Tibial nerve (tissue), 4 donors: ENCODE data around the gene OSTM1. TPM values are rescaled to one million over a fixed set of nuclear protein-coding genes. Genes with fewer than 3 reads are reported as not detected.
A peak's percentile ranks its signal among the peaks of the same experiment; 100 is the strongest.
"Not testable (repeated sequence)": the region's sequence is repeated elsewhere in the genome, so short reads cannot be mapped to it uniquely, and the experiment has no call there.

Experiments used
- DNase-seq, 2 donors: peaks; one replicate each; pipeline ENCODE4 v3.0.0-alpha.2; 2019; ENCODE audit warnings: low spot score in 2 of 2
- H3K27ac ChIP-seq, 4 donors: fragments of 200-600 bp; sonication (generic) in 3 of 4; one replicate each; pipeline ENCODE4 v1.5.1; 2017 to 2019; ENCODE audit warnings: mild to moderate bottlenecking in 1 of 4
- H3K27me3 ChIP-seq, 2 donors: fragments of 200-600 bp; sonication (generic) in 1 of 2; one replicate each; pipeline versions ENCODE4 v1.5.1 to v1.6.0; 2017 to 2019
- H3K36me3 ChIP-seq, 3 donors: fragments of 200-600 bp; sonication (generic); one replicate each; pipeline ENCODE4 v1.5.1; 2018 to 2019
- H3K4me1 ChIP-seq, 4 donors: fragments of 200-600 bp; sonication (generic) in 3 of 4; one replicate each; pipeline ENCODE4 v1.5.1; 2017 to 2019
- H3K4me3 ChIP-seq, 4 donors: fragments of 200-600 bp; sonication (generic) in 3 of 4; one replicate each; pipeline ENCODE4 v1.5.1; 2017 to 2019; ENCODE audit warnings: mild to moderate bottlenecking in 1 of 4, moderate library complexity in 1 of 4
- H3K9me3 ChIP-seq, 4 donors: fragments of 200-600 bp; sonication (generic) in 3 of 4; one replicate each; pipeline ENCODE4 v1.5.1; 2017 to 2019
- EP300 ChIP-seq, 2 donors: sonication (generic); formaldehyde crosslinking; IDR thresholded peaks; one replicate each; pipeline ENCODE4 v1.6.1; 2017; ENCODE audit warnings: antibody characterized with exemption in 2 of 2, mild to moderate bottlenecking in 1 of 2
- POLR2A ChIP-seq, 2 donors: fragments of 450-650 bp; IDR thresholded peaks; one replicate each; pipeline ENCODE4 v1.6.1; 2017; ENCODE audit warnings: antibody characterized with exemption in 2 of 2, mild to moderate bottlenecking in 2 of 2, moderate library complexity in 2 of 2
- WGBS, 2 donors: methylation state at CpG; one replicate each; pipeline ENCODE4 v1.1.5; 2018; 5-methylcytosine and 5-hydroxymethylcytosine counted together
- small RNA-seq: library from RNA; depleted of rRNA; stranded (forward); fragments of <200 nt; gene quantifications from one replicate; pipeline ENCODE3, GENCODE V24; 2016
- total RNA-seq, 4 donors: library from RNA; depleted of rRNA; stranded (reverse); fragments of >200 nt; gene quantifications; one replicate each; pipeline ENCODE4 v1.1.0, GENCODE V29; 2016
- TF ChIP-seq, protein P1 (sequence below), 5 experiments: fragments of 200-600 bp in 3 of 5; fragments of 450-650 bp in 2 of 5; sonication (generic) in 3 of 5; IDR thresholded peaks; one replicate each; pipeline ENCODE4 v1.5.1; 2016 to 2019; ENCODE audit warnings: antibody characterized with exemption in 5 of 5, mild to moderate bottlenecking in 3 of 5, moderate library complexity in 2 of 5

The OSTM1 gene
- total RNA-seq, 4 donors from 2014 or later: 49.8 to 136 (median 96.0) TPM

DNA sequence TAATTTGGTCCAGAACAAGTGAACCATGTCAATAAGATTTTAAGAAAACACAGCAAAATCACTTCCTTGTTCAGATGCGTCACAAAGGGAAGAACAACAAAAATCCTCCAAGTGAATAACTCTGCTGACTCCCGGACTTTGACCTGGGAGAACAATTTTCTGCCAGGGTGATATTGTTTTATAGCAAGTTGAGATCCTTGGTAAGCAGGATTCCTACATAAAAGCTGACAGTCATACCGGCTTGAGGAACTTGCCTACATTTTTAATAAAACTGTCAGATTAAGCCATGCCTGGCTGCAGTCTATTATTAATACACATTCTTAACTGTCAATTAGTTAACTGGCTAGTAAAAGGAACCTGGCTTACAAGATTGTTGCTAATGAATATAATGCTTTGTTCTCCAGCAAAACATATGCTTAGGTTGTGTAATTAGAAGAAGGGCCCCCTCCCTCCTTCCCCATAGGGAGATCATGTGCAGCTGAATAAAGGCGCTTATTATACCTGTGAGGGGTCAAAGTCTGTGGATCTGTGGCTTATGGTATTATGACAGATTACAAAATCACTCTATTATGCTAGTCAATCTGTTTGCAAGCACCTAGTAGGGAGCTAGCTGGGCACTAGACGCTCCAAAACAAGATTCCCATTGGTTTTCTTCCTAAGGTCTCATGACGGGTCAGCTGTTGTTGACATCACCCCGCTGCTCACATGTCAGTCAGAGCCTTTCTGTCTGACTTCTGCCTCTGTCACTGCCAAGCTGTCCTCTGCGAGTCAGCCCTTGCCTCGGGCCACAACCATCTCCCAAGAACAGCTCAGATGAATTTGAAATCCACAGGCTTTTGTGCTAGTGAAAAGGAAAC is 71.9 kb downstream of the OSTM1 start:
- no peaks in the 10 kb centered on the region for H3K27me3 ChIP-seq
- 30 to 40% methylated on average over 9 of the region's 9 CpGs for WGBS, 2 donors
- DNase-seq: peak in 1 of 2 donors; percentile 24
- H3K4me3 ChIP-seq: no peak overlapping the region
- H3K9me3 ChIP-seq: no peaks in the 10 kb centered on the region
- H3K27ac ChIP-seq: peak overlapping the region in 3 of 4 donors; percentile 12 to 50 (median 40)
- H3K4me1 ChIP-seq: peaks cover 0 to 5% (median 0%) of the 10 kb centered on the region in 4 donors
- no peaks in the 10 kb centered on the region for H3K36me3 ChIP-seq
- TF ChIP-seq POLR2A (IDR thresholded peaks at IDR 0.05) (no peak), EP300 (IDR thresholded peaks at IDR 0.05) (no peak)
- TF ChIP-seq, protein P1, sequence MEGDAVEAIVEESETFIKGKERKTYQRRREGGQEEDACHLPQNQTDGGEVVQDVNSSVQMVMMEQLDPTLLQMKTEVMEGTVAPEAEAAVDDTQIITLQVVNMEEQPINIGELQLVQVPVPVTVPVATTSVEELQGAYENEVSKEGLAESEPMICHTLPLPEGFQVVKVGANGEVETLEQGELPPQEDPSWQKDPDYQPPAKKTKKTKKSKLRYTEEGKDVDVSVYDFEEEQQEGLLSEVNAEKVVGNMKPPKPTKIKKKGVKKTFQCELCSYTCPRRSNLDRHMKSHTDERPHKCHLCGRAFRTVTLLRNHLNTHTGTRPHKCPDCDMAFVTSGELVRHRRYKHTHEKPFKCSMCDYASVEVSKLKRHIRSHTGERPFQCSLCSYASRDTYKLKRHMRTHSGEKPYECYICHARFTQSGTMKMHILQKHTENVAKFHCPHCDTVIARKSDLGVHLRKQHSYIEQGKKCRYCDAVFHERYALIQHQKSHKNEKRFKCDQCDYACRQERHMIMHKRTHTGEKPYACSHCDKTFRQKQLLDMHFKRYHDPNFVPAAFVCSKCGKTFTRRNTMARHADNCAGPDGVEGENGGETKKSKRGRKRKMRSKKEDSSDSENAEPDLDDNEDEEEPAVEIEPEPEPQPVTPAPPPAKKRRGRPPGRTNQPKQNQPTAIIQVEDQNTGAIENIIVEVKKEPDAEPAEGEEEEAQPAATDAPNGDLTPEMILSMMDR (IDR thresholded peaks at IDR 0.05): no peak

DNA sequence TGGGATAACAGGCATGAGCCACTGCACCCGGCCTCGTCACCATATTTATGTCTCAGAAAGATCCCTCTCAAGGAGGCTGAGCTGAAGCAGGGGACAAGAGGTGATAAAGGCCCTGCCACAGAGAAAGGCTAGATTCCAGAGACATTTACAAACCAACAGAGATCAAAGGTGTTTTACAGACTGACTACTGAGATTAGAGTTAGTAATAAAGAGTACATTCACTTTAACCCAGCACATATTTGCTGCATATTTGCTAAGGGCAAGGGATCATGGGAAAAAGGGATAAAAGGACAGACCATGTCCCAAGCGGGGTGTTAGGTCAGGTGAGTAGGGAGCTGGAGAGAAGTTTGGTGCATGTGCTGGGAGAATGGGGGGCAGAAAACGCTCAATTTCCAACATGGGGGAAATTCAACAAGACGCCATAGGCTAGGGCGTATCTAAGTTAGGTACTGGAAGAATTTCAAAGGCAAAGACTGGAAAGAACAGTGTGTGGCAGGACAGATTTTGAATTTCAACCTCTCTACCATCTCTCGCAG is 72.8 kb downstream of the OSTM1 start:
- H3K27ac ChIP-seq: peak overlapping the region in 2 of 4 donors; percentile 4 to 50
- H3K4me1 ChIP-seq: peaks cover 0 to 5% (median 0%) of the 10 kb centered on the region in 4 donors
- no peak for DNase-seq
- 80 to 92% methylated on average over 7 of the region's 7 CpGs for WGBS, 2 donors
- no peaks in the 10 kb centered on the region for H3K9me3 ChIP-seq
- no peaks in the 10 kb centered on the region for H3K27me3 ChIP-seq
- TF ChIP-seq EP300 (IDR thresholded peaks at IDR 0.05) (no peak), POLR2A (IDR thresholded peaks at IDR 0.05) (no peak)
- TF ChIP-seq, protein P1 (IDR thresholded peaks at IDR 0.05): no peak
- H3K4me3 ChIP-seq: no peak overlapping the region
- no peaks in the 10 kb centered on the region for H3K36me3 ChIP-seq

DNA sequence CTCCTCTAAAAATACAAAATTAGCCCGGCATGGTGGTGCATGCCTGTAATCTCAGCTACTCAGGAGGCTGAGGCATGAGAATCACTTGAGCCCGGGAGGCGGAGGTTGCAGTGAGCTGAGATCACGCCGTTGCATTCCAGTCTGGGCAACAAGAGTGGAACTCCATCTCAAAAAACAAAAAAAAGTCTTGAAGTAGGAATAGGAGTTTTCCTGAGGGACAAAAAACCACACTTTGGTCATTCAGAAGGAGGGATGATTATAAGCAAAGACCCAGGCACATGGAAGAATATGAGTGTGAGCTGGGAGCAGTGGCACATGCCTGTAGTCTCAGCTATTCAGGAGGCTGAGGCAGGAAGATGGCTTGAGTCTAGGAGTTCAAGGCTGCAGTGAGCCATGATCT is 74.3 kb downstream of the OSTM1 start:
- not testable (repeated sequence) for H3K4me3 ChIP-seq, H3K4me1 ChIP-seq, H3K27ac ChIP-seq, H3K27me3 ChIP-seq, DNase-seq, H3K36me3 ChIP-seq, H3K9me3 ChIP-seq
- 95 to 96% methylated on average over 5 of the region's 5 CpGs for WGBS, 2 donors

DNA sequence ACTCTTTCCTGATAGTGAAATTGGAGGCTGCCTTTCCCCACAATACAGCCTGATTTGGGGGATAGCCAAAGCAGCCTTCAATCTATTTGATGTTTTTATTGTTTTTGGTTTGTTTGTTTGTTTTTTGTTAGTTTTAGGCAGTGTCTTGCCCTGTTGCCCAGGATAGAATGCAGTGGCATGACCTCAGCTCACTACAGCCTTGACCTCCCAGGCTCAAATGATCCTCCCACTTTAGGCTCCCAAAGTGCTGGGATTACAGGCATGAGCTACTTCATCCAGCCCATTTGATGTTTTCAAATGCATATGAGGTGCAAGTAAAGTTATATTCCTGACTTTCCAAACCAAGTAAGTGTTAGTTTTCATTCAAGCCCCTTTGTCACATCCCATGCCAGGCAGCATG is 75.2 kb downstream of the OSTM1 start:
- Histone ChIP-seq H3K4me1 (peaks cover 0 to 5% (median 0%) of the 10 kb centered on the region in 4 donors), H3K36me3 (no peaks in the 10 kb centered on the region), H3K27me3 (no peaks in the 10 kb centered on the region), H3K27ac (no peak overlapping the region), H3K4me3 (no peak overlapping the region), H3K9me3 (no peaks in the 10 kb centered on the region)
- DNase-seq: no peak
- no peak for TF ChIP-seq EP300 (IDR thresholded peaks at IDR 0.05)
- no peak for TF ChIP-seq POLR2A (IDR thresholded peaks at IDR 0.05)
- TF ChIP-seq, protein P1 (IDR thresholded peaks at IDR 0.05): no peak

DNA sequence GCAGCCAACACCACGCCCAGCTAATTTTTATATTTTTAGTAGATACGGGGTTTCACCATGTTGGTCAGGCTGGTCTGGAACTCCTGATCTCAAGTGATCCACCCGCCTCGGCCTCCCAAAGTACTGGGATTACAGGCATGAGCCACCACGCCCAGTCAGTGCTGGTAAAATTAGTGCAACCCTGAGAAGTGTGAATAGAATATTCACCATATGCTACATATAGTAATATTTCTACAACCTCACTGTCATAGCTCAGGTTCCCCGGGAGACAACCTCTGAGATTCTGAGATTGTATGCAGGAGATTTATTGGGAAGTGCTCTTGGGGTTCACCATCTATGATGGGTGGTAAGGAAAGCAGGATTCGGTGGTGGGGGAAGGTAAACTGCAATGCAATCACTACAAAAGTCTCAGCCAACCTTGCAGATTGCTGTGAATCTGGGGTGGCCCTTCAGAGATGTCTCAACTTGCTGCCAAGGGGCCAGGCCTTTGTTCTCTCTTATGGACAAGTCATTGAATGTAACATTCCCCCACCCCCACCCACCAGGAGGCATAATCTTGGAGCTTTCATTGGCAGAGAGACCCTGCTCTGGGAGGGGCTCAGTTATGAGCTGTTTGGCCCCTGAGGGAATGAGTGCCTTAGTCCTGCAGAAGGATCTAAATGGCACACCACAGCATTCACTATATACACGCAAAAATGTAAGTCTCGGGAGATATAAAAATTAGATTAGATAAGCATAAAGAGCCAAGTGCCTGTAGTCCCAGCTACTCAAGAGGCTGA is 82.6 kb downstream of the OSTM1 start:
- Histone ChIP-seq H3K27me3 (no peaks in the 10 kb centered on the region), H3K4me3 (no peak overlapping the region), H3K27ac (no peak overlapping the region), H3K9me3 (no peaks in the 10 kb centered on the region), H3K4me1 (no peaks in the 10 kb centered on the region), H3K36me3 (no peaks in the 10 kb centered on the region)
- WGBS, 2 donors: 75 to 79% methylated on average over 9 of the region's 9 CpGs
- DNase-seq: no peak
- no peak for TF ChIP-seq POLR2A (IDR thresholded peaks at IDR 0.05)
- TF ChIP-seq, protein P1 (IDR thresholded peaks at IDR 0.05): no peak
- no peak for TF ChIP-seq EP300 (IDR thresholded peaks at IDR 0.05)

Small RNA genes within 50 kb of the gene (small RNA-seq; reads per million reads assigned to genes)
- gene RF00019: not detected

Other genes starting within 250 kb of the OSTM1 start
- gene SEC63, start 116.5 kb downstream of the OSTM1 start, total RNA-seq: 10 to 100 TPM; 32.6 to 84.0 (median 44.5) TPM
- not detected for gene NR2E1, start 91.3 kb upstream of the OSTM1 start, total RNA-seq
- gene SNX3, start 186.3 kb upstream of the OSTM1 start, total RNA-seq: 100 to 1,000 TPM; 123 to 182 (median 170) TPM
- 1 to 10 TPM; 2.0 to 5.2 (median 4.1) TPM for gene AFG1L, start 220.3 kb upstream of the OSTM1 start, total RNA-seq